Measurements from ENCODE around the gene DNAH11. TPM values are rescaled to one million over a fixed set of nuclear protein-coding genes. Genes with fewer than 3 reads are reported as not detected.
A peak's percentile ranks its signal among the peaks of the same experiment; 100 is the strongest.

Gene DNAH11
- total and polyA plus RNA-seq, 2 donors (not counting 1 experiment from before 2014, with no cell fraction given): 0.33 to 0.34 TPM

GRCh38 chr7:21767300-21767900 is 224.6 kb downstream of the DNAH11 start:
- DNase-seq (ENCODE audit: low read depth in 2 of 2): peak; percentile 44 to 78
- Histone ChIP-seq H3K9me3 (ENCODE audit: control insufficient read depth, insufficient read depth, low read depth, low read length) (no peaks in the 10 kb centered on the region), H3K79me2 (ENCODE audit: control insufficient read depth, insufficient read depth, low read length) (no peaks in the 10 kb centered on the region), H3K36me3 (ENCODE audit: control insufficient read depth, insufficient read depth, low read length) (no peaks in the 10 kb centered on the region), H3K4me2 (ENCODE audit: extremely low read depth, insufficient read depth, low read length) (no peak overlapping the region), H3K4me1 (ENCODE audit: control insufficient read depth, extremely low read depth, insufficient read depth, low read length) (no peaks in the 10 kb centered on the region), H3K4me3 (replicated peaks in 1 of 4; ENCODE audit: control extremely low read depth in 1 of 4, insufficient read depth in 1 of 4, low read depth in 3 of 4, low read length in 4 of 4) (no peak overlapping the region), H2AFZ (ENCODE audit: low read length) (no peak overlapping the region), H3K27me3 (ENCODE audit: control insufficient read depth, insufficient read depth, low read length) (no peaks in the 10 kb centered on the region), H3K27ac (ENCODE audit: insufficient read depth, low read length) (no peak overlapping the region), H4K20me1 (ENCODE audit: control insufficient read depth, extremely low read depth, insufficient read depth, low read length) (no peaks in the 10 kb centered on the region), H3K9ac (ENCODE audit: insufficient read depth, low read length) (no peak overlapping the region)
- TF ChIP-seq EZH2 (IDR thresholded peaks at IDR 0.05; ENCODE audit: low read length, missing control alignments): no peak
- peak in 1 of 2 donors; percentile 61 for TF ChIP-seq CTCF (conservative IDR thresholded peaks at IDR 0.05 in 1 of 2, IDR thresholded peaks at IDR 0.05 in 1 of 2; ENCODE audit: low read depth in 1 of 2, low read length in 2 of 2)

DNA sequence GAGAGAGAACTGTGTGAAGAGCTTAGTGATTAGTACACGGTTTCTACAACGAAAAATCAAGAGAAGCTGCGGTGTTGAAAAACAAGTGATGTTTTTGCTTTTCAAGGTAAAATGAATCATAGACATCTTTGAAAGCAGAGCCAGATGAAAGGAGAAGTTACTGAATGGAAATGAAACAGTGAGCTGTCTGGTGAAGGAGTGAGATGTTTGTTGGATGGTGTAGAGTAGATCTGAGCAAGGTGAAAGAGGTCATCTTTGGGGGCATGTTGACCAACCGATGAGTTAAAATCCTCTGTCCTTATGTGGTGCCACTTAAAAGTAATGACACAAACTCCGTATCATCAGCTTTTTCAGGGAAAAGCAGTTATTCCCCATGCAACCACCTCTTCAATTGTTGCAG is 225.4 kb downstream of the DNAH11 start:
- Histone ChIP-seq H3K9me3 (ENCODE audit: control insufficient read depth, insufficient read depth, low read depth, low read length) (no peaks in the 10 kb centered on the region), H3K9ac (ENCODE audit: insufficient read depth, low read length) (no peak overlapping the region), H3K79me2 (ENCODE audit: control insufficient read depth, insufficient read depth, low read length) (no peaks in the 10 kb centered on the region), H3K36me3 (ENCODE audit: control insufficient read depth, insufficient read depth, low read length) (no peaks in the 10 kb centered on the region), H2AFZ (ENCODE audit: low read length) (no peak overlapping the region), H3K4me3 (replicated peaks in 1 of 4; ENCODE audit: control extremely low read depth in 1 of 4, insufficient read depth in 1 of 4, low read depth in 3 of 4, low read length in 4 of 4) (no peak overlapping the region), H3K4me2 (ENCODE audit: extremely low read depth, insufficient read depth, low read length) (no peak overlapping the region), H3K27me3 (ENCODE audit: control insufficient read depth, insufficient read depth, low read length) (no peaks in the 10 kb centered on the region), H3K27ac (ENCODE audit: insufficient read depth, low read length) (no peak overlapping the region), H4K20me1 (ENCODE audit: control insufficient read depth, extremely low read depth, insufficient read depth, low read length) (no peaks in the 10 kb centered on the region), H3K4me1 (ENCODE audit: control insufficient read depth, extremely low read depth, insufficient read depth, low read length) (no peaks in the 10 kb centered on the region)
- TF ChIP-seq CTCF (conservative IDR thresholded peaks at IDR 0.05 in 1 of 2, IDR thresholded peaks at IDR 0.05 in 1 of 2; ENCODE audit: low read depth in 1 of 2, low read length in 2 of 2) (no peak), EZH2 (IDR thresholded peaks at IDR 0.05; ENCODE audit: low read length, missing control alignments) (no peak)
- DNase-seq (ENCODE audit: low read depth in 2 of 2): no peak

DNA sequence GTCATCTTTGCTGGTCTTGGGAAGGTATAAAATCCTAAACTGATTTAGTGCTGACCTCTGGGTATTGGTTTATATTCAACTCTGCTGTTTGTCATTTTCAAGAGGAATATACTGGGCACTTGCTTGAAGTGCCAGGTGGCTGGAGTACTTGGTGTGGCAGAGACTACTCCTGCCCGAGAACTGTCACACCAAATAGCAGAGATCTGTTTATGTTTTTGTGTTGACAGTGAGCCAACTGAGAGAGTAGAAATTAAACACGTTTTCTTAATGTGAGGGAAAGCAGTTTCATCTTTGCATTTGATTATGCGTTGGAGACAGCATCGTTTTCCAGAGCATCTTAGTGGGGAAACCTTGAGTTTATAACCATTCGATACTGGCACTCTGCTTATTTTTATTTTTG is 228.4 kb downstream of the DNAH11 start:
- H3K4me1 ChIP-seq (ENCODE audit: control insufficient read depth, extremely low read depth, insufficient read depth, low read length): no peaks in the 10 kb centered on the region
- no peaks in the 10 kb centered on the region for H3K36me3 ChIP-seq (ENCODE audit: control insufficient read depth, insufficient read depth, low read length)
- TF ChIP-seq CTCF (conservative IDR thresholded peaks at IDR 0.05 in 1 of 2, IDR thresholded peaks at IDR 0.05 in 1 of 2; ENCODE audit: low read depth in 1 of 2, low read length in 2 of 2): no peak
- no peak for TF ChIP-seq EZH2 (IDR thresholded peaks at IDR 0.05; ENCODE audit: low read length, missing control alignments)
- no peaks in the 10 kb centered on the region for H3K27me3 ChIP-seq (ENCODE audit: control insufficient read depth, insufficient read depth, low read length)
- H3K9ac ChIP-seq (ENCODE audit: insufficient read depth, low read length): no peak overlapping the region
- H3K27ac ChIP-seq (ENCODE audit: insufficient read depth, low read length): no peak overlapping the region
- no peak overlapping the region for H2AFZ ChIP-seq (ENCODE audit: low read length)
- H3K79me2 ChIP-seq (ENCODE audit: control insufficient read depth, insufficient read depth, low read length): no peaks in the 10 kb centered on the region
- no peak for DNase-seq (ENCODE audit: low read depth in 2 of 2)
- no peaks in the 10 kb centered on the region for H4K20me1 ChIP-seq (ENCODE audit: control insufficient read depth, extremely low read depth, insufficient read depth, low read length)
- H3K4me2 ChIP-seq (ENCODE audit: extremely low read depth, insufficient read depth, low read length): no peak overlapping the region
- no peak overlapping the region for H3K4me3 ChIP-seq (replicated peaks in 1 of 4; ENCODE audit: control extremely low read depth in 1 of 4, insufficient read depth in 1 of 4, low read depth in 3 of 4, low read length in 4 of 4)
- no peaks in the 10 kb centered on the region for H3K9me3 ChIP-seq (ENCODE audit: control insufficient read depth, insufficient read depth, low read depth, low read length)

All from fibroblast of lung (primary cell).